Measurements from ENCODE around the gene MDGA2. TPM values are rescaled to one million over a fixed set of nuclear protein-coding genes. Genes with fewer than 3 reads are reported as not detected.
"Not testable (repeated sequence)": the region's sequence is repeated elsewhere in the genome, so short reads cannot be mapped to it uniquely, and the experiment has no call there.

The MDGA2 gene
- total and polyA plus RNA-seq, 7 donors, result 0.01 TPM; not detected in 6

GRCh38 chr14:47252802-47253201 is 422.6 kb downstream of the MDGA2 start:
- intact Hi-C loops (cut with DNase I), result no loop called here
- 79 to 86% (median 85%) methylated on average over 4 of the region's 4 CpGs for whole genome bisulfite sequencing, 3 donors
- no peak for ATAC-seq

GRCh38 chr14:47246367-47246766 is 429.0 kb downstream of the MDGA2 start:
- intact Hi-C loops (cut with DNase I), result no loop called here
- Histone ChIP-seq H3K27ac (no peak overlapping the region), H3K9me3 (no peaks in the 10 kb centered on the region), H3K36me3 (ENCODE audit: insufficient read depth in 1 of 2, low read depth in 1 of 2) (no peaks in the 10 kb centered on the region), H3K4me3 (no peak overlapping the region), H3K4me1 (no peaks in the 10 kb centered on the region), H3K27me3 (ENCODE audit: insufficient read depth in 3 of 3, low read length in 2 of 3) (no peaks in the 10 kb centered on the region)
- ATAC-seq (no peak), DNase-seq (no peak)
- TF ChIP-seq CTCF (IDR thresholded peaks at IDR 0.05), result no peak
- WGBS, 3 donors, result 78 to 88% (median 79%) methylated on average over 1 of the region's 1 CpG

More at GRCh38 chr14:47252802-47253201, 422.6 kb downstream of the MDGA2 start:
- no peak for DNase-seq
- Histone ChIP-seq H3K27me3 (ENCODE audit: insufficient read depth in 3 of 3, low read length in 2 of 3) (peaks cover 0 to 2% (median 0%) of the 10 kb centered on the region in 3 donors), H3K4me3 (no peak overlapping the region), H3K36me3 (ENCODE audit: insufficient read depth in 1 of 2, low read depth in 1 of 2) (no peaks in the 10 kb centered on the region), H3K27ac (no peak overlapping the region), H3K4me1 (no peaks in the 10 kb centered on the region), H3K9me3 (no peaks in the 10 kb centered on the region)
- TF ChIP-seq CTCF (IDR thresholded peaks at IDR 0.05), result no peak

- intact Hi-C loops (cut with DNase I); H3K36me3 ChIP-seq (ENCODE audit: insufficient read depth in 1 of 2, low read depth in 1 of 2); H3K4me3 ChIP-seq; ATAC-seq; H3K4me1 ChIP-seq; DNase-seq; H3K27me3 ChIP-seq (ENCODE audit: insufficient read depth in 3 of 3, low read length in 2 of 3); H3K27ac ChIP-seq; H3K9me3 ChIP-seq: not testable (repeated sequence)
- WGBS, 3 donors, result 85 to 95% (median 94%) methylated on average over 10 to 18 of the region's 18 CpGs
Measured at GRCh38 chr14:47242579-47242978, 432.8 kb downstream of the MDGA2 start.

- WGBS, 3 donors, result 33 to 40% (median 34%) methylated on average over 1 of the region's 1 CpG
- H3K27ac ChIP-seq, result no peak overlapping the region
- ATAC-seq (no peak), DNase-seq (no peak)
- H3K4me1 ChIP-seq, result no peaks in the 10 kb centered on the region
- no peaks in the 10 kb centered on the region for H3K9me3 ChIP-seq
- H3K27me3 ChIP-seq (ENCODE audit: insufficient read depth in 3 of 3, low read length in 2 of 3), result no peaks in the 10 kb centered on the region
- no peaks in the 10 kb centered on the region for H3K36me3 ChIP-seq (ENCODE audit: insufficient read depth in 1 of 2, low read depth in 1 of 2)
- H3K4me3 ChIP-seq, result no peak overlapping the region
- intact Hi-C loops (cut with DNase I), result no loop called here
- no peak for TF ChIP-seq CTCF (IDR thresholded peaks at IDR 0.05)
Measured at GRCh38 chr14:47240748-47241437, 434.5 kb downstream of the MDGA2 start.

- no peaks in the 10 kb centered on the region for H3K4me1 ChIP-seq
- 54 to 59% (median 57%) methylated on average over 3 of the region's 3 CpGs for WGBS, 3 donors
- no peaks in the 10 kb centered on the region for H3K9me3 ChIP-seq
- no peaks in the 10 kb centered on the region for H3K27me3 ChIP-seq (ENCODE audit: insufficient read depth in 3 of 3, low read length in 2 of 3)
- no peak overlapping the region for H3K4me3 ChIP-seq
- intact Hi-C loops (cut with DNase I), result no loop called here
- ATAC-seq (no peak), DNase-seq (no peak)
- no peaks in the 10 kb centered on the region for H3K36me3 ChIP-seq (ENCODE audit: insufficient read depth in 1 of 2, low read depth in 1 of 2)
- H3K27ac ChIP-seq, result no peak overlapping the region
- no peak for TF ChIP-seq CTCF (IDR thresholded peaks at IDR 0.05)
Measured at GRCh38 chr14:47235619-47236018, 439.8 kb downstream of the MDGA2 start.
